OCI-LY7 (cell line): ENCODE data around the gene SLC2A8. TPM values are rescaled to one million over a fixed set of nuclear protein-coding genes. Genes with fewer than 3 reads are reported as not detected.

Source experiments
- BruUV-seq: library from RNA; stranded (reverse); fragments of 400-500 nt; replicated peaks from 2 replicates; lab custom pipeline; 2021; lab: Mats Ljungman, UMichigan
- CTCF ChIA-PET: fragments of 300-600 bp; sonication (Branson Sonifier 250); formaldehyde crosslinking; loops from one replicate; lab custom pipeline; 2022; ENCODE audit warnings: antibody characterized with exemption; ENCODE audit not compliant: unreplicated experiment; lab: Charles Lee
- POLR2A ChIA-PET: fragments of 300-600 bp; sonication (Branson Sonifier 250); formaldehyde crosslinking; loops from one replicate; lab custom pipeline; 2022; ENCODE audit warnings: antibody characterized with exemption; lab: Charles Lee
- DNase-seq: peaks from one replicate; pipeline ENCODE4 v3.0.0-alpha.2; 2015; ENCODE audit warnings: low spot score
- H2AFZ ChIP-seq: fragments of 200-600 bp; sonication (generic), shearing (Covaris generic); 2 replicates; pipeline ENCODE4 v1.6.1; 2014; ENCODE audit warnings: mild to moderate bottlenecking, antibody characterized with exemption, low read length, moderate library complexity
- H3K27ac ChIP-seq: fragments of 200-600 bp; sonication (generic); 2 replicates; pipeline ENCODE4 v1.5.1; 2014; ENCODE audit warnings: mixed run types, low read depth, mild to moderate bottlenecking, moderate library complexity, low read length, inconsistent platforms; ENCODE audit not compliant: poor library complexity, severe bottlenecking
- H3K36me3 ChIP-seq: fragments of 200-600 bp; sonication (generic); 2 replicates; pipeline ENCODE4 v1.6.1; 2014; ENCODE audit warnings: mild to moderate bottlenecking, antibody characterized with exemption, low read length, moderate library complexity, mixed read lengths; ENCODE audit not compliant: insufficient read depth
- H3K4me1 ChIP-seq: fragments of 200-600 bp; sonication (generic); 2 replicates; pipeline ENCODE4 v1.5.1; 2014; ENCODE audit warnings: mild to moderate bottlenecking, low read length; ENCODE audit not compliant: insufficient read depth, poor library complexity, severe bottlenecking
- H3K4me2 ChIP-seq: fragments of 200-600 bp; sonication (generic); 2 replicates; pipeline ENCODE4 v1.6.1; 2014; ENCODE audit warnings: mild to moderate bottlenecking, low read length
- H3K4me3 ChIP-seq: fragments of 200-600 bp; sonication (generic); 2 replicates; pipeline ENCODE4 v1.5.1; 2014; ENCODE audit warnings: mild to moderate bottlenecking, low read depth, low read length; ENCODE audit not compliant: poor library complexity, severe bottlenecking
- H3K79me2 ChIP-seq: fragments of 200-600 bp; sonication (generic); 2 replicates; pipeline ENCODE4 v1.6.1; 2016; ENCODE audit warnings: low read depth, mild to moderate bottlenecking, low read length, moderate library complexity, mixed read lengths; ENCODE audit not compliant: insufficient read depth
- H3K9me2 ChIP-seq: fragments of 200-600 bp; sonication (generic); 2 replicates; pipeline ENCODE4 v1.6.1; 2016; ENCODE audit warnings: mild to moderate bottlenecking, low read length, mixed read lengths; ENCODE audit not compliant: insufficient read depth
- H3K9me3 ChIP-seq: fragments of 200-600 bp; sonication (generic); 2 replicates; pipeline ENCODE4 v1.6.1; 2014; ENCODE audit warnings: mild to moderate bottlenecking, mixed run types, low read length, mixed read lengths
- H4K20me1 ChIP-seq: fragments of 200-600 bp; sonication (generic); 2 replicates; pipeline ENCODE4 v1.6.1; 2014; ENCODE audit warnings: mild to moderate bottlenecking, antibody characterized with exemption, low read length, moderate library complexity, mixed read lengths; ENCODE audit not compliant: insufficient read depth
- CTCF ChIP-seq: fragments of 200-600 bp; sonication (generic); conservative IDR thresholded peaks from 2 replicates; pipeline ENCODE4 v1.5.1; 2014; ENCODE audit warnings: mild to moderate bottlenecking, antibody characterized with exemption, low read length, moderate library complexity, mixed read lengths
- EZH2phosphoT487 ChIP-seq: fragments of 200-600 bp; sonication (generic); IDR thresholded peaks from 2 replicates; pipeline ENCODE4 v1.6.1; 2018; ENCODE audit warnings: low read depth, borderline replicate concordance, mild to moderate bottlenecking, mixed run types, antibody characterized with exemption, low read length, moderate library complexity, mixed read lengths
- intact Hi-C: fragments of 100-400 bp; cut with micrococcal nuclease; formaldehyde crosslinking; loops from one replicate; pipeline ENCODE4 v1.10.0; 2022; ENCODE audit not compliant: unreplicated experiment
- total RNA-seq, 2 experiments: library from RNA; depleted of rRNA in 1 of 2; stranded (reverse); fragments of >200 nt in 1 of 2; shearing (Covaris generic) in 1 of 2; gene quantifications; 2 replicates each; pipeline ENCODE4 v1.2.3, GENCODE V29; 2014 to 2022

The SLC2A8 gene
- total RNA-seq, 2 experiments from 2014 or later, result 11.9 to 19.6 TPM

DNA sequence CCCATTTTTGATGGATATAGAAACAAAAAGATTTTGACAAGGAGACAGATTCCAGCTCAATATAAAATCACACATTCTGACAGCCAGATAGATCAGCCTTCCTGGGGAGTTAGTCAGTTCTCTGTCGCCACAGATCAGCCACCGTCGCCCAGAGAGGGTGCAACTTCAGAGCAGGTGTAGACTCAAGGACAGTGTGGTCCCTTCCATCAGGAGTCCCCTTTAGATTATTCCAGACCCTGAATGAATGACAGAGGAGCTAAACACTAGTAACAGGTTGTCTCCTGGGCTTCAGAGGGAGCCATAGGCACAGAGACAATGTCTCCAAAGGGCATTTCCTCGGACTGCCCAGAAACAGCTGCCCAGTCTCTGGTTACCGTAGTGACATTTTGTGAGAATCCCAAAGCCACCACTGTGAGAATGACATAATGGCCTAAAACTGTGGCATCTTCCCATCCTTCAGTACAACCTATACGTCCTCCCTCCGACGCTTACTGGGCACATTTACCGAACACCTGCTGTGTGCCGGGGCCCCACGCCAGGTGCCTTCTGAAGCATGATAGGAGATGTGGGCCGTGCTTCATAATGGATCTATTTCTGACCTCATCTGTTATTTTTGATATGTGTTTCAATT is 47.4 kb upstream of the SLC2A8 start:
- Histone ChIP-seq H3K9me2 (no peaks in the 10 kb centered on the region), H3K79me2 (no peaks in the 10 kb centered on the region), H3K36me3 (no peaks in the 10 kb centered on the region), H3K9me3 (no peaks in the 10 kb centered on the region), H3K27ac (no peak overlapping the region), H2AFZ (no peak overlapping the region), H3K4me1 (no peaks in the 10 kb centered on the region), H3K4me2 (no peak overlapping the region), H4K20me1 (no peaks in the 10 kb centered on the region), H3K4me3 (no peak overlapping the region)
- no TSS peak for BruUV-seq
- CTCF ChIA-PET, result no interaction called here
- TF ChIP-seq CTCF, result no peak
- TF ChIP-seq EZH2phosphoT487, result no peak
- intact Hi-C loops, result no loop called here
- no peak for DNase-seq
- POLR2A ChIA-PET, result no interaction called here

- BruUV-seq, result no TSS peak
- H3K27ac ChIP-seq, result no peak overlapping the region
- intact Hi-C loops, result no loop called here
- H3K36me3 ChIP-seq, result no peaks in the 10 kb centered on the region
- no peaks in the 10 kb centered on the region for H4K20me1 ChIP-seq
- POLR2A ChIA-PET, result no interaction called here
- TF ChIP-seq EZH2phosphoT487 (no peak), CTCF (no peak)
- no peaks in the 10 kb centered on the region for H3K4me1 ChIP-seq
- no peak overlapping the region for H3K4me2 ChIP-seq
- H2AFZ ChIP-seq, result no peak overlapping the region
- H3K9me2 ChIP-seq, result no peaks in the 10 kb centered on the region
- no peak for DNase-seq
- H3K9me3 ChIP-seq, result no peaks in the 10 kb centered on the region
- no peaks in the 10 kb centered on the region for H3K79me2 ChIP-seq
- H3K4me3 ChIP-seq, result no peak overlapping the region
- CTCF ChIA-PET, result no interaction called here
These were observed 45.5 kb upstream of the SLC2A8 start for GRCh38 chr9:127351182-127352166.
